Measurements from ENCODE around the gene NAPSA. TPM values are rescaled to one million over a fixed set of nuclear protein-coding genes. Genes with fewer than 3 reads are reported as not detected.
A peak's percentile ranks its signal among the peaks of the same experiment; 100 is the strongest.

The NAPSA gene
- total RNA-seq, 2 donors from 2014 or later, result 1.8 to 2.3 TPM

DNA sequence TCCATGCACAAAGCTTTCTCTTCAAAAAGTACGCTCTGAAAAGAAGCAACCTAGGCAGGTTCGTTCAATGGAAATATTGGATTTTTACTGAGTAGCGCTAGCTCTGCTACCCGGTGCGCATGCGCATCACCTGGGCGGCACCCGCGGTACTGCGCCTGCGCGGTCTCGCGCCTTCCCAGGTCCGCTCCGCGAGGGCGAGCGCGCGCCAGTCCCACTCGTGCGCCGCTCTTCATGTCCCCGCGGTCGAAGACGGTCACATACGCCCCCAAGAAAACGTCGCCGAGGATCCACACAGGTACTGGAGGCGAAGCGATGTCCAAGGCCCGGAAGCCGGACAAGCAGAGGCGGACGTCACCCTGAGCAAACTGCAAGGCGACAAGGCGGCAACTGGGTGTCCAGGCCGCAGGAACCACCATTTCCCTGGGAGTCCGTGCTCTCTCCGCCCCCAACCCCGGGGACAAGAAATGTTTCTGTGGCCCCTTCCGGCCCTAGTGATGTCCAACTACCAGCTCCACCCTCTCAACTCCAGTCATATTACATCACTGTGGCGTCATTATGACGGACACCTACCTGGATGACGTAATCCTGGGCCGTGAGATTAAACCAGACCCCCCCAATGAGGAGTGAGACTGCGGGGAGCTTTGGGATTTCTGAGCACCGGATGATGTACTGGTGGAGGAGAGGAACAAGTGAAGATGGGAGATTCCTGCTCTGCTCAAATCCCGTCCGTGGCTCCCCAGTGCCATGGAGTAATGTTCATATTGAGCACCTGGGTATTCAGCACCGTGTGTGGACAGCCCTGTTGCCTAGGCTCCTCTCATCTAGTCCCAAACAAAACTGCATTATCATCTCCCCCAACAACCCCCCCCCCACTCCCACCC, 31.5 kb downstream of the NAPSA start:
- peak overlapping the region; percentile 6 to 26 for H3K4me3 ChIP-seq
- whole genome bisulfite sequencing, 2 donors, result 8 to 15% methylated on average over 31 to 54 of the region's 54 CpGs
- DNase-seq (peak in 3 of 4 donors; percentile 84 to 87 (median 86)), ATAC-seq (peak; percentile 27)
- peak overlapping the region; percentile 65 to 84 (median 80) for H3K27ac ChIP-seq
- intact Hi-C loops (cut with DNase I), result no loop called here
- H3K9me3 ChIP-seq, result no peaks in the 10 kb centered on the region
- H3K4me1 ChIP-seq, result peaks cover 61% of the 10 kb centered on the region
- TF ChIP-seq, protein P1, sequence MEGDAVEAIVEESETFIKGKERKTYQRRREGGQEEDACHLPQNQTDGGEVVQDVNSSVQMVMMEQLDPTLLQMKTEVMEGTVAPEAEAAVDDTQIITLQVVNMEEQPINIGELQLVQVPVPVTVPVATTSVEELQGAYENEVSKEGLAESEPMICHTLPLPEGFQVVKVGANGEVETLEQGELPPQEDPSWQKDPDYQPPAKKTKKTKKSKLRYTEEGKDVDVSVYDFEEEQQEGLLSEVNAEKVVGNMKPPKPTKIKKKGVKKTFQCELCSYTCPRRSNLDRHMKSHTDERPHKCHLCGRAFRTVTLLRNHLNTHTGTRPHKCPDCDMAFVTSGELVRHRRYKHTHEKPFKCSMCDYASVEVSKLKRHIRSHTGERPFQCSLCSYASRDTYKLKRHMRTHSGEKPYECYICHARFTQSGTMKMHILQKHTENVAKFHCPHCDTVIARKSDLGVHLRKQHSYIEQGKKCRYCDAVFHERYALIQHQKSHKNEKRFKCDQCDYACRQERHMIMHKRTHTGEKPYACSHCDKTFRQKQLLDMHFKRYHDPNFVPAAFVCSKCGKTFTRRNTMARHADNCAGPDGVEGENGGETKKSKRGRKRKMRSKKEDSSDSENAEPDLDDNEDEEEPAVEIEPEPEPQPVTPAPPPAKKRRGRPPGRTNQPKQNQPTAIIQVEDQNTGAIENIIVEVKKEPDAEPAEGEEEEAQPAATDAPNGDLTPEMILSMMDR (IDR thresholded peaks at IDR 0.05), result peak in 1 of 7 experiments; percentile 4
- peak; percentile 72 to 91 (median 88) for TF ChIP-seq POLR2A (IDR thresholded peaks at IDR 0.05)
- no peaks in the 10 kb centered on the region for H3K27me3 ChIP-seq
- H3K36me3 ChIP-seq (replicated peaks in 1 of 2; ENCODE audit: insufficient read depth in 1 of 2, low read depth in 2 of 2), result no peaks in the 10 kb centered on the region

GRCh38 chr19:50333235-50333736, 32.2 kb downstream of the NAPSA start:
- Histone ChIP-seq H3K9me3 (no peaks in the 10 kb centered on the region), H3K4me3 (peak overlapping the region in 1 of 2 donors; percentile 6), H3K4me1 (peaks cover 64% of the 10 kb centered on the region), H3K36me3 (replicated peaks in 1 of 2; ENCODE audit: insufficient read depth in 1 of 2, low read depth in 2 of 2) (no peaks in the 10 kb centered on the region), H3K27me3 (no peaks in the 10 kb centered on the region), H3K27ac (peak overlapping the region; percentile 65 to 84 (median 80))
- TF ChIP-seq, protein P1 (IDR thresholded peaks at IDR 0.05), result peak in 1 of 7 experiments; percentile 4
- TF ChIP-seq POLR2A (IDR thresholded peaks at IDR 0.05), result peak in 1 of 3 donors; percentile 59
- DNase-seq, result peak; percentile 90 to 97 (median 95)
- peak; percentile 50 for ATAC-seq
- intact Hi-C loops (cut with DNase I), result no loop called here
- 0% methylated on average over 8 to 34 of the region's 34 CpGs for WGBS, 2 donors

DNA sequence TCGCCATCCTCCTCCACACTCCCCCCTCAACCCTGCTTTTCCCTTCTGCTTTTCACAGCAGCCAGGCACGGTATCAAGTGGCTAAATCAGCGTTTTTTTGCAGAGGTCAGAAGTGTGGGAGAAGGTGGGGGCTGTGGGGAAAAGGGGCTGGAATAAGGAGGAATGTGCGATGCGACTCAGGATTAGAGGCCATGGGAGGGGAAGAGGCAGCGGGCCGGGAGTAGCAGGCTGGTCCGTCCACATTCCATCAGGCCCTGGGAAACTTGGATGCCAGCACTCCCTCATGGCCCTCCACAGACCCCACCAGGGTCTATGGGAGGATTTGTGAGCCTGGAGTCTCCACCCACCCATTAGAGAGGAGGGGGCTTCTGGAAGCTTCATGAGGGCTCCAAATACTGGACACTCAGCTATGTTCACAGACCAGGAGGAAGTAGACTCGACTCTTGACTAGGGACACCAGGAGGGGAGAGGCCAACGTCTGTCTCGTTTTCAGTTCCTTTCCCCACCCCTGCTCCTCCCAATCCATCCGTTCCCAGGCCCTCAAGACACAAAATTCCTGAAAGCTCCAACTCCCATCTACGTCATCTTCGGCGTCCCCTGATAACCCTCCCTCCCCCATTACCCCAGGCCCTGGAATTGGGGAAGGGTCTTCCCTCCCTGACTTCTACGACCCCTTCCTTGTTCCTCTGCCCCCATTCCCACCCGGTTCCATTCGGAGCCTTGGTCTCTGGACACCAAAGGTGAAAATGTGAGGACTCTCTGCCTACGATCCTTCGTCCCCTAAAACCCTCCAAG, 33.0 kb downstream of the NAPSA start:
- Histone ChIP-seq H3K27ac (peak overlapping the region; percentile 65 to 84 (median 80)), H3K36me3 (replicated peaks in 1 of 2; ENCODE audit: insufficient read depth in 1 of 2, low read depth in 2 of 2) (no peaks in the 10 kb centered on the region), H3K4me1 (peaks cover 71% of the 10 kb centered on the region), H3K27me3 (no peaks in the 10 kb centered on the region), H3K9me3 (no peaks in the 10 kb centered on the region), H3K4me3 (no peak overlapping the region)
- WGBS, 2 donors, result 15 to 24% methylated on average over 20 of the region's 20 CpGs
- TF ChIP-seq POLR2A (IDR thresholded peaks at IDR 0.05), result peak; percentile 32 to 54 (median 45)
- TF ChIP-seq, protein P1 (IDR thresholded peaks at IDR 0.05), result no peak
- intact Hi-C loops (cut with DNase I), result no loop called here
- ATAC-seq (no peak), DNase-seq (peak in 2 of 4 donors; percentile 38 to 60)

DNA sequence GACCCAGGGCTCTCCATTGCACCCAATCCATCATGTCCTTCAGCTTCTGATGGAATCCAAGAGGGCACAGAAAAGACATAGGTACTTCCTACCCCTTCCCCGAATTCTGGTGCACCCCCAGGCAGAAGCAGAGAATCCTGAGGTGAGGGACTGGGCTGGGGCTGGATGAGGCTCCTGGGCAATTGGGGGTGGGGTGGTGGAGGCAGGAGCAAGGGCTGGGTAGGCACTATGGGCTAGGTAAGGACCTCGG, 33.5 kb downstream of the NAPSA start:
- Histone ChIP-seq H3K27ac (peak overlapping the region; percentile 65 to 84 (median 80)), H3K4me3 (no peak overlapping the region)
- intact Hi-C loops (cut with DNase I), result no loop called here

More for the DNA sequence above, 33.5 kb downstream of the NAPSA start:
- Histone ChIP-seq H3K27me3 (no peaks in the 10 kb centered on the region), H3K4me1 (peaks cover 76% of the 10 kb centered on the region), H3K36me3 (replicated peaks in 1 of 2; ENCODE audit: insufficient read depth in 1 of 2, low read depth in 2 of 2) (no peaks in the 10 kb centered on the region), H3K9me3 (no peaks in the 10 kb centered on the region)
- TF ChIP-seq POLR2A (IDR thresholded peaks at IDR 0.05), result no peak
- TF ChIP-seq, protein P1 (IDR thresholded peaks at IDR 0.05), result no peak
- DNase-seq (no peak), ATAC-seq (no peak)
- WGBS, 2 donors, result 15 to 18% methylated on average over 2 of the region's 2 CpGs
